IPS-11a (cell line): ENCODE results near the gene PIGZ.

Source experiments
- H3K4me3 ChIP-seq: one replicate; pipeline ENCODE4 v1.5.1; 2013; ENCODE audit warnings: low read depth, low read length, control low read depth

PIGZ gene

GRCh38 chr3:196927571-196928453 lies 40.8 kb downstream of the PIGZ start:
- H3K4me3 ChIP-seq, result no peak overlapping the region

GRCh38 chr3:196920733-196921132 lies 47.9 kb downstream of the PIGZ start:
- no peak overlapping the region for H3K4me3 ChIP-seq

GRCh38 chr3:196918968-196919367 lies 49.7 kb downstream of the PIGZ start:
- H3K4me3 ChIP-seq, result no peak overlapping the region

DNA sequence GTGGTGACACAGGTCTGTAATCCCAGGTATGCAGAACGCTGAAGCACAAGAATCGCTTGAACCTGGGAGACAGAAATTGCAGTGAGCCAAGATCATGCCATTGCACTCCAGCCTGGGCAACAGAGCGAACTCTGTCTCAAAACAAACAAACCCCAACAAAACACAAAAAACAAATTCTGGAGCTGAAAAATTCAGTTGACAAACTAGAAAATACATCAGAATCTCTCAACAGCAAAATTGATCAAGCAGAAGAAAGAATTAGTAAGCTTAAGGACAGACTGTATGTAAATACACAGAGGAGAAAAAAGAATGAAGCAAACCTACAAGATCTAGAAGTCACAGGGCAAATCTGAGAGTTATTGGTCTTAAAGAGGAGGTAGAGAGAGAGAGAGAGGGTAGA lies 51.6 kb downstream of the PIGZ start:
- no peak overlapping the region for H3K4me3 ChIP-seq

GRCh38 chr3:196916221-196916620 lies 52.4 kb downstream of the PIGZ start:
- H3K4me3 ChIP-seq, result no peak overlapping the region

DNA sequence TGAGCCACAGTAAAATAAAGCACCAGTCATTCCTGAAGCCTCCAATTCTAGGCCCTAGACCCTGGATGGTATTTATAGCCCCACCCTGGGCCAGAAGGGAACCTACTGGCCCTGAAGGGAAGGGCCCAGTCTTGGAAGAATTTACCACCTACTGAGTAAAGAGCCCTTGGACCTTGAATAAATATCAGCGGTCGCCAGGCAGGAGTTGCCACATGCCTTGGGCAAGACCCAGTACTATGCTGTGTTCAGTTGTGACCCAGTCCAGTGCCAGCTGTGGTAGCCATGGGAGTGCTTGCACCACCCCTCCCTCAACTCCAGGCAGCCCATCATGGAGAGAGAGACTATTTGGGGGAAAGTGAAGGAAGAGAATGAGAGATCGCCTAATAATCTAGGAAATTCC lies 53.3 kb downstream of the PIGZ start:
- no peak overlapping the region for H3K4me3 ChIP-seq

- H3K4me3 ChIP-seq, result no peak overlapping the region
Observed at GRCh38 chr3:196914866-196915265, 53.8 kb downstream of the PIGZ start.

DNA sequence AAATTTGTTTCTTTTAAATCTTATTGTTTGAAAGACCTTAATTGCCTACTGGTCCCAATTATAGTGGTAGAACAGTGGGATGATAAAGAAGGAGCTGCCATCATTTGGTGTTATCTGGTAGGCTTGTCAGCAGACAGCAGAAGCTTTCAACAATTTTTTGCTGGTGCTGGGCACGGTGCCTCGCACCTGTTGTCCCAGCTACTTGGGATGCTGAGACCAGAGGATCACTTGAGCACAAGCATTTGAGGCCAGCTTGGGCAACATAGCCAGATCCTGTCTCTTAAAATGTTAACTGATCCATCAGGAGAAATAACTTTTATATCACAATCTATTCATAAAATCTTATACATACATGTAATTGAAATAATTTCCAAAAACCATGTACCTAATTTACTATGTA lies 64.9 kb downstream of the PIGZ start:
- H3K4me3 ChIP-seq, result no peak overlapping the region

- no peak overlapping the region for H3K4me3 ChIP-seq
Observed at GRCh38 chr3:196902296-196902695, 66.3 kb downstream of the PIGZ start.

GRCh38 chr3:196901768-196902167 lies 66.9 kb downstream of the PIGZ start:
- no peak overlapping the region for H3K4me3 ChIP-seq
